ENCODE data around the gene NKAIN2. TPM values are rescaled to one million over a fixed set of nuclear protein-coding genes. Genes with fewer than 3 reads are reported as not detected.
"Not testable (repeated sequence)": the region's sequence is repeated elsewhere in the genome, so short reads cannot be mapped to it uniquely, and the experiment has no call there.

NKAIN2 gene
- total RNA-seq, 2 donors from 2014 or later: 0.29 TPM; not detected in 1

DNA sequence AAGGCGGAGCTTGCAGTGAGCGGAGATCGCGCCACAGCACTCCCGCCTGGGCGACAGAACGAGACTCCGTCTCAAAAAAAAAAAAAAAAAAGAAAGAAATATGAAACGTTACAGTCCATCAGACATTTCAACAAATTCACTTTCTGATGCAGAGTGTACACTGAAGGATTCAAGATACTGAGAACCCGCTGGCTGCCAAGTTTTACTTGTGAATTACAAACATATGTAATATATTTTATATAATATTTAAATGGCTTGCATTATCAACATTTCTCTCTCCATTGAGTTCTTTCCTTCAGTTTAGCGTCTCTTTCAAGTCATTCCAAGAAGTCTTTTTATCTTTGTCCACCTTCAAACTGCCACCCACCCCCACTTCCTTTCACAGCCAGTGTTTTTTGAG is 917.7 kb downstream of the NKAIN2 start:
- H3K27me3 Mint-ChIP-seq (ENCODE audit: insufficient read depth): no peaks in the 10 kb centered on the region

DNA sequence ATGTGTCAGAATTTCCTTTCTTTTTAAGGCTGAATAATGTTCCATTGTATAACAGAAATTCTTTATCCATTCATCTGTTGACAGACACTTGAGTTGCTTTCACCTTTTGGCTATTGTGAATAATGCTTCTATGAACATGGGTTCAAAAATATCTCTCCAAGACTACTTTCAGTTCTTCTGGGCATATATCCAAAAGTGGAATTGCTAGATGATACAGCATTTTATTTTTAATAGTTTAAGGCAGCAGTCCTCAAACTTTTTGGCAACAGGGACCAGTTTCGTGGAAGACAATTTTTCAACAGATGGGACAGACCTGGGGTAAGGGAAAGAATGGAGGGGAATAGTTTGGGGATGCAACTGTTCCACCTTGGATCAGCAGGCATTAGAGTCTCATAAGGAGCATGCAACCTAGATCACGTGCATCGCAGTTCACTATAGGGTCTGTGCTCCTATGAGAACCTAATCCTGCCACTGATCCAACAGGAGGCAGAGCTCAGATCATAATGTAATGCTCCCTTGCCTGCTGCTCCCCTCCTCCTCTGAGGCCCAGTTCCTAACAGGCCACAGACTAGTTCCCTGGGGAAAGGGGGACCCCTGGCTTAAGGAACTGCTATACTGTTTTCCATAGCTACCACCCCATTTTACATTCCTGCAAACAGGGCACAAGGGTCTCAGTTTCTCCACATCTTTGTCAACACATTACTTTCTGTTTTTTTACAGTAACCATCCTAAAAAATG is 918.6 kb downstream of the NKAIN2 start:
- no peaks in the 10 kb centered on the region for H3K27me3 ChIP-seq (ENCODE audit: control insufficient read depth, insufficient read depth, low read length, poor library complexity, severe bottlenecking)
- Mint-ChIP-seq H3K4me3 (no peak overlapping the region), H3K9me3 (peaks cover 4% of the 10 kb centered on the region), H3K27me3 (ENCODE audit: insufficient read depth) (no peaks in the 10 kb centered on the region), H3K36me3 (ENCODE audit: low read depth) (no peaks in the 10 kb centered on the region), H3K27ac (no peak overlapping the region), H3K4me1 (no peaks in the 10 kb centered on the region)
- H3K4me3 ChIP-seq (ENCODE audit: low read length): no peak overlapping the region
- no peak overlapping the region for H3K27ac ChIP-seq (ENCODE audit: low read depth, low read length)
- TF ChIP-seq, protein P1, sequence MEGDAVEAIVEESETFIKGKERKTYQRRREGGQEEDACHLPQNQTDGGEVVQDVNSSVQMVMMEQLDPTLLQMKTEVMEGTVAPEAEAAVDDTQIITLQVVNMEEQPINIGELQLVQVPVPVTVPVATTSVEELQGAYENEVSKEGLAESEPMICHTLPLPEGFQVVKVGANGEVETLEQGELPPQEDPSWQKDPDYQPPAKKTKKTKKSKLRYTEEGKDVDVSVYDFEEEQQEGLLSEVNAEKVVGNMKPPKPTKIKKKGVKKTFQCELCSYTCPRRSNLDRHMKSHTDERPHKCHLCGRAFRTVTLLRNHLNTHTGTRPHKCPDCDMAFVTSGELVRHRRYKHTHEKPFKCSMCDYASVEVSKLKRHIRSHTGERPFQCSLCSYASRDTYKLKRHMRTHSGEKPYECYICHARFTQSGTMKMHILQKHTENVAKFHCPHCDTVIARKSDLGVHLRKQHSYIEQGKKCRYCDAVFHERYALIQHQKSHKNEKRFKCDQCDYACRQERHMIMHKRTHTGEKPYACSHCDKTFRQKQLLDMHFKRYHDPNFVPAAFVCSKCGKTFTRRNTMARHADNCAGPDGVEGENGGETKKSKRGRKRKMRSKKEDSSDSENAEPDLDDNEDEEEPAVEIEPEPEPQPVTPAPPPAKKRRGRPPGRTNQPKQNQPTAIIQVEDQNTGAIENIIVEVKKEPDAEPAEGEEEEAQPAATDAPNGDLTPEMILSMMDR (conservative IDR thresholded peaks at IDR 0.05): no peak
- H3K4me1 ChIP-seq (ENCODE audit: control insufficient read depth, insufficient read depth, low read length): no peaks in the 10 kb centered on the region
- H3K36me3 ChIP-seq (ENCODE audit: control insufficient read depth, insufficient read depth, low read length): no peaks in the 10 kb centered on the region
- no peaks in the 10 kb centered on the region for H3K9me3 ChIP-seq (ENCODE audit: control insufficient read depth, low read length)
- WGBS, 2 experiments (ENCODE audit: insufficient coverage in 1 of 2, insufficient read length in 1 of 2): 94% methylated on average over 3 of the region's 3 CpGs
- no peak for DNase-seq
- no peak overlapping the region for H3K9ac ChIP-seq (ENCODE audit: extremely low read depth, low read length, poor library complexity, severe bottlenecking)

More for the DNA sequence above, 917.7 kb downstream of the NKAIN2 start:
- Histone ChIP-seq H3K27me3 (ENCODE audit: control insufficient read depth, insufficient read depth, low read length, poor library complexity, severe bottlenecking) (no peaks in the 10 kb centered on the region), H3K4me1 (ENCODE audit: control insufficient read depth, insufficient read depth, low read length) (no peaks in the 10 kb centered on the region), H3K27ac (ENCODE audit: low read depth, low read length) (no peak overlapping the region), H3K36me3 (ENCODE audit: control insufficient read depth, insufficient read depth, low read length) (no peaks in the 10 kb centered on the region), H3K4me3 (ENCODE audit: low read length) (no peak overlapping the region), H3K9ac (ENCODE audit: extremely low read depth, low read length, poor library complexity, severe bottlenecking) (no peak overlapping the region), H3K9me3 (ENCODE audit: control insufficient read depth, low read length) (no peaks in the 10 kb centered on the region)
- WGBS, 2 experiments (ENCODE audit: insufficient coverage in 1 of 2, insufficient read length in 1 of 2): 86% methylated on average over 9 of the region's 11 CpGs; no CpG with 5 or more reads in 1 of the 2 experiments
- Mint-ChIP-seq H3K27ac (no peak overlapping the region), H3K9me3 (peaks cover 4% of the 10 kb centered on the region), H3K4me1 (no peaks in the 10 kb centered on the region), H3K36me3 (ENCODE audit: low read depth) (no peaks in the 10 kb centered on the region), H3K4me3 (no peak overlapping the region)
- TF ChIP-seq, protein P1 (conservative IDR thresholded peaks at IDR 0.05): no peak
- no peak for DNase-seq

DNA sequence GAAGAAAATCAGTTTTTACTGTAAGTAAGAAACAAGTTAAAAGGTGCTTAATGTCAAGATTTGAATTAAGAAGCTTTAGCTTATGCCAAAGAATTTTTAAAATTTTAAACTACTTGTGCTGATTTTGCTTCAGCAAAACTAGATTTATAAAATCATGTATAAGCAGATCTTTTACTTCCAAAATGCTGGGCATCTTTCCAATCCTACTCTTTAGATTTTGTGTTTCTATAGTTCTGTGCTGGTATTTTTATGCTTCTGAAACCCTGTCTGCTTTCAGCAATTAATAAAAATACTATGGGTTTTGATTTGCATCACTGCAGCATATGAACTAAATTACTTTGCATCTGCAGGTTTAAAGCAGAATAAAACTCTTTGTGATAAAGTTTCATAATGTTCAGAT is 920.0 kb downstream of the NKAIN2 start:
- Mint-ChIP-seq H3K9me3 (peaks cover 4% of the 10 kb centered on the region), H3K36me3 (ENCODE audit: low read depth) (no peaks in the 10 kb centered on the region), H3K4me1 (no peaks in the 10 kb centered on the region), H3K4me3 (no peak overlapping the region), H3K27ac (no peak overlapping the region), H3K27me3 (ENCODE audit: insufficient read depth) (no peaks in the 10 kb centered on the region)
- no peaks in the 10 kb centered on the region for H3K9me3 ChIP-seq (ENCODE audit: control insufficient read depth, low read length)
- no peak overlapping the region for H3K4me3 ChIP-seq (ENCODE audit: low read length)
- H3K36me3 ChIP-seq (ENCODE audit: control insufficient read depth, insufficient read depth, low read length): no peaks in the 10 kb centered on the region
- no peak for DNase-seq
- H3K9ac ChIP-seq (ENCODE audit: extremely low read depth, low read length, poor library complexity, severe bottlenecking): no peak overlapping the region
- H3K27me3 ChIP-seq (ENCODE audit: control insufficient read depth, insufficient read depth, low read length, poor library complexity, severe bottlenecking): no peaks in the 10 kb centered on the region
- TF ChIP-seq, protein P1 (conservative IDR thresholded peaks at IDR 0.05): no peak
- no peaks in the 10 kb centered on the region for H3K4me1 ChIP-seq (ENCODE audit: control insufficient read depth, insufficient read depth, low read length)
- H3K27ac ChIP-seq (ENCODE audit: low read depth, low read length): no peak overlapping the region

DNA sequence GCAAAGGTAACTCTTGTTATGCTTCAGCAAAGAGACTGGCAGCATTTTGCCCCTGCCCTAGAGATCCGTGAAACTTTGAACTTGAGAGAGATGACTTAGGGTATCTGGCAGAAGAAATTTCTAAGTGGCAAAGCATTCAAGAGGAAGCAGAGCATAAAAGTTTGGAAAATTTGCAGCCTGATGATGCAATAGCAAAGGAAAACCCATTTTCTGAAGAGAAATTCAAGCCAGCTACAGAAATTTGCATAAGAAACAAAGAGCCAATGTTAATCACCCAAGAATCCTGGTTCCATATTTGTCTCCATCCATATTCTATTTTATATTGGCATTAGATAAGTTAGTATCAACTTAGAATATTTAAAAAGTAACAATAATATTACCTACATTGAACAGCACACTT is 934.1 kb downstream of the NKAIN2 start:
- WGBS, 2 experiments (ENCODE audit: insufficient coverage in 1 of 2, insufficient read length in 1 of 2): 98 to 100% methylated on average over 1 of the region's 1 CpG
- not testable (repeated sequence) for H3K4me3 ChIP-seq (ENCODE audit: low read length); H3K9ac ChIP-seq (ENCODE audit: extremely low read depth, low read length, poor library complexity, severe bottlenecking)

More for the DNA sequence above, 934.1 kb downstream of the NKAIN2 start:
- not testable (repeated sequence) for H3K9me3 ChIP-seq (ENCODE audit: control insufficient read depth, low read length); H3K27me3 Mint-ChIP-seq (ENCODE audit: insufficient read depth); H3K27ac ChIP-seq (ENCODE audit: low read depth, low read length); H3K27me3 ChIP-seq (ENCODE audit: control insufficient read depth, insufficient read depth, low read length, poor library complexity, severe bottlenecking); H3K36me3 ChIP-seq (ENCODE audit: control insufficient read depth, insufficient read depth, low read length); H3K4me1 ChIP-seq (ENCODE audit: control insufficient read depth, insufficient read depth, low read length); DNase-seq; H3K27ac Mint-ChIP-seq; H3K9me3 Mint-ChIP-seq; H3K4me3 Mint-ChIP-seq; H3K4me1 Mint-ChIP-seq; H3K36me3 Mint-ChIP-seq (ENCODE audit: low read depth)
